HG02763 (cell line): ENCODE results near the gene ITGA2.

Experiments
- ATAC-seq: cut with Tn5 transposase; IDR thresholded peaks from one replicate; pipeline ENCODE4 v1.9.1; 2021; ENCODE audit warnings: mild to moderate bottlenecking, moderate library complexity; ENCODE audit not compliant: unreplicated experiment

Gene ITGA2

DNA sequence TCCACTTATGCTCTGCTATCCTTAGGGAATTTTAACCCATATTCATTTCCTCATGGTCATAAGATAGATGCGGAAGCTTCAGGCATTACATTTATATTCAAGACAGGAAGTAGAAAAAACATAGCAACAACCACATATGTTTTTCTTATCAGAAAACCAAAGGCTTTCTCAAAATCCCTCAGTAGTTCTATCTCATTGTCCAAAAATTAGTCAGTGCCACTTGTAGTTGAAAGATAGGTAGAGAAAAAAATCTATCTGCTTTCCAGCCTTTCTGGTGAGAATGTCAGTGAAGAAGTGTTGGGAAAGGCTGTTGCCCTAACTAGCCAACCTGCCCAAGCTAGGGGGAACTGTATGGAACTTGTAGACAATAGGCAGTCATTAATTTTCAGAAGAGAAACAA, 143.9 kb downstream of the ITGA2 start:
- no peak for ATAC-seq
